ENCODE measurements around the gene AFAP1L2.
"Not testable (repeated sequence)": the region's sequence is repeated elsewhere in the genome, so short reads cannot be mapped to it uniquely, and the experiment has no call there.

Gene AFAP1L2

GRCh38 chr10:114336823-114337509 lies 67.3 kb downstream of the AFAP1L2 start:
- DNase-seq (ENCODE audit: low spot score) = no peak

- DNase-seq (ENCODE audit: low spot score) = no peak
These were observed 68.7 kb downstream of the AFAP1L2 start for GRCh38 chr10:114335614-114336013.

- peak; percentile 30 for DNase-seq (ENCODE audit: low spot score)
These were observed 70.0 kb downstream of the AFAP1L2 start for GRCh38 chr10:114334301-114334700.

GRCh38 chr10:114333441-114333840 lies 70.9 kb downstream of the AFAP1L2 start:
- DNase-seq (ENCODE audit: low spot score) = not testable (repeated sequence)

GRCh38 chr10:114332301-114333192 lies 71.8 kb downstream of the AFAP1L2 start:
- DNase-seq (ENCODE audit: low spot score) = no peak

GRCh38 chr10:114329634-114330365 lies 74.5 kb downstream of the AFAP1L2 start:
- no peak for DNase-seq (ENCODE audit: low spot score)

GRCh38 chr10:114328874-114329273 lies 75.4 kb downstream of the AFAP1L2 start:
- peak; percentile 40 for DNase-seq (ENCODE audit: low spot score)

- DNase-seq (ENCODE audit: low spot score) = no peak
These were observed 75.9 kb downstream of the AFAP1L2 start for GRCh38 chr10:114328441-114328812.

GRCh38 chr10:114327537-114328440 lies 76.5 kb downstream of the AFAP1L2 start:
- no peak for DNase-seq (ENCODE audit: low spot score)

GRCh38 chr10:114326795-114327194 lies 77.5 kb downstream of the AFAP1L2 start:
- no peak for DNase-seq (ENCODE audit: low spot score)

GRCh38 chr10:114323023-114323422 lies 81.3 kb downstream of the AFAP1L2 start:
- no peak for DNase-seq (ENCODE audit: low spot score)

- no peak for DNase-seq (ENCODE audit: low spot score)
These were observed 82.0 kb downstream of the AFAP1L2 start for GRCh38 chr10:114322344-114322743.

GRCh38 chr10:114320249-114321116 lies 83.8 kb downstream of the AFAP1L2 start:
- no peak for DNase-seq (ENCODE audit: low spot score)

GRCh38 chr10:114319406-114320248 lies 84.7 kb downstream of the AFAP1L2 start:
- no peak for DNase-seq (ENCODE audit: low spot score)

GRCh38 chr10:114316744-114317143 lies 87.6 kb downstream of the AFAP1L2 start:
- no peak for DNase-seq (ENCODE audit: low spot score)

GRCh38 chr10:114315566-114316420 lies 88.5 kb downstream of the AFAP1L2 start:
- no peak for DNase-seq (ENCODE audit: low spot score)

GRCh38 chr10:114313866-114314265 lies 90.4 kb downstream of the AFAP1L2 start:
- no peak for DNase-seq (ENCODE audit: low spot score)

- DNase-seq (ENCODE audit: low spot score) = no peak
These were observed 91.2 kb downstream of the AFAP1L2 start for GRCh38 chr10:114313139-114313538.
